ENCODE results near the gene NUCB1.

Gene NUCB1

DNA sequence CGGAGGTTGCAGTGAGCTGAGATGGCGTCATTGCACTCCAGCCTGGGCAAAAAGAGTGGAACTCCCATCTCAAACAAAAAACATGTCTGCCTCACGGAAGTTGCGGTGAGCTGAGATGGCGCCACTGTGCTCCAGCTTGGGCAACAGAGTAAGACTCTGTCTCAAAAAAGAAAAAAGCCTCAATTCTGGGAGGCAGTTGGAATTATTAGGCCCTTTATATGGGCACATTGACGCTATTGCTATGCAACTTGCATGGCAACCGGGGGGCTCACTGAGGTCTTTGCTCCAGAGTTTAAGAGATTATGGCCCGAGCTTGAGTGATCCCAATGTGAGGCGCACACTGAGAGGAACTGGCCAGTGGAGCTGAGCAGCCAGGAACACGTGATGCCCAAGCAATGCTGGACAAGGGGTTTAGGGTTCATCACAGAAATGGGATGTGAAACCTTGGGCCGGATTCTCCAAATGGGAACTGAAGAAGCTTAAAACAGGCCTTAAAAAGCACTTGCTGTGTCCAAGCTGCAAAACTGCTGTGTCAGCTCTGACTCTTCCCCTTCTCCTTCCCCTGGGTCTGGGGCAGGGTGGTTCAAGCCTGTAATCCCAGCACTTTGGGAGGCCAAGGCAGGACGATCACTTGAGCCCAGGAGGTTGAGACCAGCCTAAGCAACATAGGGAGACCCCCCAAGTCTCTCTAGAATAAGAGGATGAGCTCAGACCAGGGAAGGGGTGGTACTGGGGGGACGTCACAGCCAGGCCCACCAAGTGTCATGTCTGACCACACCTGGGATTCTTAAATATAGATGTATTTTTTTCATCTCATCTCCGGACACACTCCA, 67.5 kb downstream of the NUCB1 start:
- no peaks in the 10 kb centered on the region for H3K9me3 ChIP-seq (ENCODE audit: control insufficient read depth in 1 of 2, low read length in 2 of 2)
- no peaks in the 10 kb centered on the region for H3K27me3 ChIP-seq (ENCODE audit: control insufficient read depth in 1 of 2, insufficient read depth in 2 of 2, low read length in 2 of 2)
- peaks cover 13 to 33% of the 10 kb centered on the region in 2 donors for H3K36me3 ChIP-seq (ENCODE audit: control insufficient read depth in 1 of 2, insufficient read depth in 2 of 2, low read length in 2 of 2)
- peak overlapping the region in 1 of 2 donors; percentile 77 for H3K9ac ChIP-seq (ENCODE audit: low read depth in 1 of 2, low read length in 2 of 2)
- H3K4me3 ChIP-seq (ENCODE audit: low read depth in 1 of 2, low read length in 2 of 2) = peak overlapping the region; percentile 95 to 99
- H3K27ac ChIP-seq (ENCODE audit: low read depth, low read length) = peak overlapping the region; percentile 40
- peaks cover 16 to 36% of the 10 kb centered on the region in 2 donors for H3K4me1 ChIP-seq (ENCODE audit: control insufficient read depth in 1 of 2, insufficient read depth in 2 of 2, low read length in 2 of 2)

DNA sequence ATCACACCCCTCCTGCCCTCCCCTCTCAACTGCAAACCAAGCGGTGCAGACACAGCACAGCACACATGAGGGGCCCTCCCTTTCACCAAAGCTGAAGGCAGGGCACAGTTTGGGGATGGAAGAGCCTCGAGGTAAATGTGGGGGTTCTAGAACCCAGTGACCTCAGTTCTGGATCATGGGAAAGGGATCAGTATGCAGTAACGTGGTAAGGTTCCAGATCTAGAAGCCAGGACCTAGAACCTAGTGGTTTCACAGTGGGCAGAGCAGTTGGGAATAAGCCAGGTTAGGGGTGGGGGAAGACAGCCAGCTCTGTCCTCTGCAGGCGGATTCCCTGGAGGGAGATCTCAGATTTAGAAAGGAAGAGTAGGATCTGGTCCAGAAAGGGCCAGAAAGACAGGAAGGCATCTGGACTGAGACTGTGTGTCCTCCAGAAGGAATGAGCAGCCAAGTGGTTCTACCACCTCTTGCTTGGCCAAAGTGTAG, 68.1 kb downstream of the NUCB1 start:
- Histone ChIP-seq H3K9me3 (ENCODE audit: control insufficient read depth in 1 of 2, low read length in 2 of 2) (no peaks in the 10 kb centered on the region), H3K27ac (ENCODE audit: low read depth, low read length) (no peak overlapping the region), H3K9ac (ENCODE audit: low read depth in 1 of 2, low read length in 2 of 2) (no peak overlapping the region), H3K4me3 (ENCODE audit: low read depth in 1 of 2, low read length in 2 of 2) (no peak overlapping the region), H3K36me3 (ENCODE audit: control insufficient read depth in 1 of 2, insufficient read depth in 2 of 2, low read length in 2 of 2) (peaks cover 13 to 38% of the 10 kb centered on the region in 2 donors), H3K4me1 (ENCODE audit: control insufficient read depth in 1 of 2, insufficient read depth in 2 of 2, low read length in 2 of 2) (peaks cover 16 to 35% of the 10 kb centered on the region in 2 donors), H3K27me3 (ENCODE audit: control insufficient read depth in 1 of 2, insufficient read depth in 2 of 2, low read length in 2 of 2) (no peaks in the 10 kb centered on the region)

GRCh38 chr19:48968813-48969218, 68.7 kb downstream of the NUCB1 start:
- Histone ChIP-seq H3K27me3 (ENCODE audit: control insufficient read depth in 1 of 2, insufficient read depth in 2 of 2, low read length in 2 of 2) (no peaks in the 10 kb centered on the region), H3K9me3 (ENCODE audit: control insufficient read depth in 1 of 2, low read length in 2 of 2) (no peaks in the 10 kb centered on the region), H3K4me3 (ENCODE audit: low read depth in 1 of 2, low read length in 2 of 2) (no peak overlapping the region), H3K27ac (ENCODE audit: low read depth, low read length) (no peak overlapping the region), H3K9ac (ENCODE audit: low read depth in 1 of 2, low read length in 2 of 2) (no peak overlapping the region), H3K36me3 (ENCODE audit: control insufficient read depth in 1 of 2, insufficient read depth in 2 of 2, low read length in 2 of 2) (peaks cover 16 to 42% of the 10 kb centered on the region in 2 donors), H3K4me1 (ENCODE audit: control insufficient read depth in 1 of 2, insufficient read depth in 2 of 2, low read length in 2 of 2) (peaks cover 16 to 29% of the 10 kb centered on the region in 2 donors)

DNA sequence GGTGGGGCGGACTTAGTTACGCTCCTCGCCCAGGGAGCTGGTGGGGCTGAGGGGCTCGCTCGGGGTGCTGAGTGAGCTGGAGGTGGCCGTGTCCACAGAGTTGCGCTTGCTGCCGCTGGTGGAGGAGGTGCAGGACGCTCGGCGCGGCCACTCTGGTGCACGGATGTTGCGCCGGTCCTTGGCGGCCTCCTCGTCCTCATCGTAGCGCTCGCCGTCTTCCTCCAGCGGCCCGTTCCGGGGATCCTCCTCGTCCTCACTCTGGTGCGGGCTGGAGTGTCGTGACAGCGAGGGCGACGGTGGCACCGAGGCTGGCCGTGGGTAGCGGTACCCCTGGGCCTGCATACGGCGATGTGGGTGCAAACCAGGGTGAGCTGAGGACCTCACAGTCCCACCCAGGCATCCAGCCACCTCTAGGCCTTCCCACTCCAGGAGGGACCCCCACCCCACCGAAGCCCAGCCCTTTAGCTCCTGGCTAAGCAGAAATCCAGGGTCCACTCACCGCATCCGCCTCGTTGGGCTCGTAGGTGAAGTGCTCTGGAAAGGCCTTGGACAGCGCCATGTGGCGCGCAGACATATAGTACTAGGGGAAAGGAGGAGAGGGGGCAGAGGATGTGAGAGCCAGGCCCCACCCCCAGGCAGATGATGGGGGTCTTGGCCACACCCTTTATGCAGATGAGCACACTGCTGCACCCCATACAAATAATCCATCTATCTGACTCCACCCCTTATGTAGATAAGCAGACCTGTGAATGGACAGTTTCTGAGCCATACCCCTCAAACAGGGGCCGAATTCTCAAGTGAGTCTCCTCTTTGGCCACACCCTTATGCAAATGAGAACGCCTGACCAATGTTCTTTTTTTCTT, 69.4 kb downstream of the NUCB1 start:
- Histone ChIP-seq H3K9ac (ENCODE audit: low read depth in 1 of 2, low read length in 2 of 2) (no peak overlapping the region), H3K27me3 (ENCODE audit: control insufficient read depth in 1 of 2, insufficient read depth in 2 of 2, low read length in 2 of 2) (no peaks in the 10 kb centered on the region), H3K4me1 (ENCODE audit: control insufficient read depth in 1 of 2, insufficient read depth in 2 of 2, low read length in 2 of 2) (peaks cover 10 to 22% of the 10 kb centered on the region in 2 donors), H3K27ac (ENCODE audit: low read depth, low read length) (no peak overlapping the region), H3K4me3 (ENCODE audit: low read depth in 1 of 2, low read length in 2 of 2) (no peak overlapping the region), H3K9me3 (ENCODE audit: control insufficient read depth in 1 of 2, low read length in 2 of 2) (no peaks in the 10 kb centered on the region), H3K36me3 (ENCODE audit: control insufficient read depth in 1 of 2, insufficient read depth in 2 of 2, low read length in 2 of 2) (peaks cover 23 to 49% of the 10 kb centered on the region in 2 donors)

GRCh38 chr19:48970139-48970766, 70.1 kb downstream of the NUCB1 start:
- H3K9ac ChIP-seq (ENCODE audit: low read depth in 1 of 2, low read length in 2 of 2) = no peak overlapping the region
- H3K4me3 ChIP-seq (ENCODE audit: low read depth in 1 of 2, low read length in 2 of 2) = no peak overlapping the region
- H3K9me3 ChIP-seq (ENCODE audit: control insufficient read depth in 1 of 2, low read length in 2 of 2) = no peaks in the 10 kb centered on the region
- H3K36me3 ChIP-seq (ENCODE audit: control insufficient read depth in 1 of 2, insufficient read depth in 2 of 2, low read length in 2 of 2) = peaks cover 24 to 50% of the 10 kb centered on the region in 2 donors
- H3K27ac ChIP-seq (ENCODE audit: low read depth, low read length) = no peak overlapping the region
- H3K4me1 ChIP-seq (ENCODE audit: control insufficient read depth in 1 of 2, insufficient read depth in 2 of 2, low read length in 2 of 2) = peaks cover 7 to 20% of the 10 kb centered on the region in 2 donors
- no peaks in the 10 kb centered on the region for H3K27me3 ChIP-seq (ENCODE audit: control insufficient read depth in 1 of 2, insufficient read depth in 2 of 2, low read length in 2 of 2)

GRCh38 chr19:48970923-48971395, 70.8 kb downstream of the NUCB1 start:
- H3K36me3 ChIP-seq (ENCODE audit: control insufficient read depth in 1 of 2, insufficient read depth in 2 of 2, low read length in 2 of 2) = peaks cover 24 to 48% of the 10 kb centered on the region in 2 donors
- no peak overlapping the region for H3K27ac ChIP-seq (ENCODE audit: low read depth, low read length)
- no peak overlapping the region for H3K9ac ChIP-seq (ENCODE audit: low read depth in 1 of 2, low read length in 2 of 2)

More at GRCh38 chr19:48970923-48971395, 70.8 kb downstream of the NUCB1 start:
- H3K4me3 ChIP-seq (ENCODE audit: low read depth in 1 of 2, low read length in 2 of 2) = no peak overlapping the region
- H3K9me3 ChIP-seq (ENCODE audit: control insufficient read depth in 1 of 2, low read length in 2 of 2) = no peaks in the 10 kb centered on the region
- H3K27me3 ChIP-seq (ENCODE audit: control insufficient read depth in 1 of 2, insufficient read depth in 2 of 2, low read length in 2 of 2) = no peaks in the 10 kb centered on the region
- H3K4me1 ChIP-seq (ENCODE audit: control insufficient read depth in 1 of 2, insufficient read depth in 2 of 2, low read length in 2 of 2) = peaks cover 7 to 18% of the 10 kb centered on the region in 2 donors

Data from duodenal mucosa (tissue), 2 donors.